ENCODE measurements around the gene VGLL3. TPM values are rescaled to one million over a fixed set of nuclear protein-coding genes. Genes with fewer than 3 reads are reported as not detected.

Gene VGLL3
- polyA plus RNA-seq, 1 experiment = 27.2 TPM

DNA sequence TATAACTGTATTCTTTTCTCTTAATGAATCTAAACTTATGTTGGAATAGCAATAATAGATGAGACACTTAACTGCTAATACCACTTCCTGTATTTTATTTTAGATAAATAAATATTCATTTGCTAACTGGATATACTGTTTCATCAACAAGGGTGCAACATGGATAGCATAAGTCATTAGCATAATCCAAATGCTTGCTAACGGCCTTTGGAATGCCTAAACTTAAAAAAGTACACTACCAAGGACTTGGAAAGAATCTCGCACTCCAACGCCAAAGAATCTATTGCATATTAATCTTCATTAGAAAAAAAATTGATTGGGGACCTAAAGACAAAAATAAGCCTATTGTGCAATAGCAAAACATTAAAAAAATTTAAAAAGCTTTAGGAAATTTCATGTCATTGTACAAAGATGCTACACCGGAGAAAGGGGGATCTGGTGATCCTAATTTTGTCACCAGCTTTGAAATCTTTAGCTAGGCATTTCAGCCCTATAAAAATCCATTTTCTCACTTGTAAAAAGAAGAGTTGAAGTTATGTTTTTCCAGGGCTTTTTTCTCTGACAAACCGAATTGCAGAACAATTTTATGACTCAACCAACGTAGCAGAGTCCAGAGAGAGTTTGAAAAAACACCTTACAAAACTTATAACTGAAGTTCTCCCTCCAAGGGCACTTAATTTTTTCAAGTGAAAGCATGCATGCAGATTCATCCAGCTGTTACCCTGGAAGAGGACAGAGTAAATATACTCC is 4.1 kb downstream of the VGLL3 start:
- TF ChIP-seq, protein P1, sequence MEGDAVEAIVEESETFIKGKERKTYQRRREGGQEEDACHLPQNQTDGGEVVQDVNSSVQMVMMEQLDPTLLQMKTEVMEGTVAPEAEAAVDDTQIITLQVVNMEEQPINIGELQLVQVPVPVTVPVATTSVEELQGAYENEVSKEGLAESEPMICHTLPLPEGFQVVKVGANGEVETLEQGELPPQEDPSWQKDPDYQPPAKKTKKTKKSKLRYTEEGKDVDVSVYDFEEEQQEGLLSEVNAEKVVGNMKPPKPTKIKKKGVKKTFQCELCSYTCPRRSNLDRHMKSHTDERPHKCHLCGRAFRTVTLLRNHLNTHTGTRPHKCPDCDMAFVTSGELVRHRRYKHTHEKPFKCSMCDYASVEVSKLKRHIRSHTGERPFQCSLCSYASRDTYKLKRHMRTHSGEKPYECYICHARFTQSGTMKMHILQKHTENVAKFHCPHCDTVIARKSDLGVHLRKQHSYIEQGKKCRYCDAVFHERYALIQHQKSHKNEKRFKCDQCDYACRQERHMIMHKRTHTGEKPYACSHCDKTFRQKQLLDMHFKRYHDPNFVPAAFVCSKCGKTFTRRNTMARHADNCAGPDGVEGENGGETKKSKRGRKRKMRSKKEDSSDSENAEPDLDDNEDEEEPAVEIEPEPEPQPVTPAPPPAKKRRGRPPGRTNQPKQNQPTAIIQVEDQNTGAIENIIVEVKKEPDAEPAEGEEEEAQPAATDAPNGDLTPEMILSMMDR (IDR thresholded peaks at IDR 0.05; ENCODE audit: low read depth, low read length) = no peak
- Histone ChIP-seq H3K4me3 (ENCODE audit: low read depth, low read length) (peak overlapping the region; percentile 94), H3K9me3 (ENCODE audit: control insufficient read depth, insufficient read depth, low read length) (no peaks in the 10 kb centered on the region), H3K27me3 (ENCODE audit: control insufficient read depth, insufficient read depth, low read length) (no peaks in the 10 kb centered on the region), H3K27ac (ENCODE audit: low read depth, low read length) (no peak overlapping the region)
- DNase-seq (ENCODE audit: low read depth, low spot score) = no peak
- ChIA-PET POLR2A (interaction anchor here (2.8 kb wide), 1 partner anchor 49 kb away, joined by 10 read pairs; no protein-coding TSS in a partner anchor), CTCF (interaction anchor here (0.7 to 1.0 kb wide), 2 partner anchors 96 to 201 kb away, joined by 3 to 6 read pairs; no protein-coding TSS in a partner anchor)

DNA sequence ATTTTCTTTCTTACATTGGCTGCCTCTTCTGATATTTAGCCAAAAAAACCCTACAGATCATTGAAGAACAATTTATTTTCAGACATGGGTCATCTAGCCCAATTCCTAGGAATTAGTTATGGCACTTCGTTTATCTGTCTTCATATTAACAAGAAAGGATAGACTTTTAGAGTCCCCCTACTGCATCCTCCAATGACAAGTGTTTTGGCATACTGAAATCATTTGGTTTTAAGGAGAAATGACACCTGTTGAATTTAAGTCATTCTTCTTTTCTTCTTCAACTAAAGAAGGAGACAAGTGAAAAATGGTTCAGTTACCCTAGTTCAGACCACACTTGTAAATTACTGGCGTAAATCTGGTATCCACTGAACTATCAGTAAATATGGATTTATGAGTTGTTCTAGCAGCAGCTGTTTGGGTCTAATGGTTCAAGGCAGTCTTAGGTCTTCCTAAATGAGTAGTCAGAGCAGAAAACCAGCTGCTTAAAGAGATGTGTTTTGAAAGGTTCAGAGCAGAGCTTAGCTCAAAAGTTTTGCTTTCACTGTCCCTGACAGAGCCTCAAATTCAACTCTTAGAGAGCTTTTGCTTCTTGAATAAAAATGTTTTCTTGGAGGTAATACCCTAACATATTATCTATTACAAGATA is 5.6 kb downstream of the VGLL3 start:
- no peaks in the 10 kb centered on the region for H3K9me3 ChIP-seq (ENCODE audit: control insufficient read depth, insufficient read depth, low read length)
- CTCF ChIA-PET = interaction anchor here (0.9 to 1.2 kb wide), 2 partner anchors 199 to 212 kb away, joined by 3 read pairs; no protein-coding TSS in a partner anchor
- no peaks in the 10 kb centered on the region for H3K27me3 ChIP-seq (ENCODE audit: control insufficient read depth, insufficient read depth, low read length)
- TF ChIP-seq, protein P1 (IDR thresholded peaks at IDR 0.05; ENCODE audit: low read depth, low read length) = no peak
- H3K4me3 ChIP-seq (ENCODE audit: low read depth, low read length) = peak overlapping the region; percentile 4; the same call in 1 of the 2 replicates
- H3K27ac ChIP-seq (ENCODE audit: low read depth, low read length) = peak overlapping the region; percentile 0
- no peak for DNase-seq (ENCODE audit: low read depth, low spot score)
- POLR2A ChIA-PET = interaction anchor here (2.8 kb wide), 1 partner anchor 47 kb away, joined by 10 read pairs; no protein-coding TSS in a partner anchor

DNA sequence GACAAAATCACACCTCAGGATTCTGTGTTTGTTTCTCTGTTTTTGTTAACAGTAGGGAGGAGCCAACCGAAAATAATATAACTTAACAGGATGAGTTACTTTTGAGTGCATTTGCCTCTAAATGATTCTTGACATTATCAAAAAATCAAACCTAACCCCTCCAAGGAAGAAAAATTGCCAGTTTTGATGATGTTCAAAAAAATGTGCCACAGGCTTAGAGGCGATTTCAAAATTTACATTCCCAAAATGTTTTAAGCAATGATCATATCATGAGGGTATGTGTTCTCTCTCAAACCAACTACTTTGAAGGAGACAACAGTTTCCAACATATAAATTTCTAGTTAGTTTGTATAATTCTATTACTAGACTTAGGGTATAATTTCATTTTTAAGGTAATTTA is 6.7 kb downstream of the VGLL3 start:
- POLR2A ChIA-PET = interaction anchor here (2.8 kb wide), 1 partner anchor 46 kb away, joined by 10 read pairs; no protein-coding TSS in a partner anchor
- no peak overlapping the region for H3K4me3 ChIP-seq (ENCODE audit: low read depth, low read length)
- no peaks in the 10 kb centered on the region for H3K9me3 ChIP-seq (ENCODE audit: control insufficient read depth, insufficient read depth, low read length)
- TF ChIP-seq, protein P1 (IDR thresholded peaks at IDR 0.05; ENCODE audit: low read depth, low read length) = no peak
- CTCF ChIA-PET = no interaction called here
- H3K27me3 ChIP-seq (ENCODE audit: control insufficient read depth, insufficient read depth, low read length) = no peaks in the 10 kb centered on the region
- H3K27ac ChIP-seq (ENCODE audit: low read depth, low read length) = no peak overlapping the region
- no peak for DNase-seq (ENCODE audit: low read depth, low spot score)

DNA sequence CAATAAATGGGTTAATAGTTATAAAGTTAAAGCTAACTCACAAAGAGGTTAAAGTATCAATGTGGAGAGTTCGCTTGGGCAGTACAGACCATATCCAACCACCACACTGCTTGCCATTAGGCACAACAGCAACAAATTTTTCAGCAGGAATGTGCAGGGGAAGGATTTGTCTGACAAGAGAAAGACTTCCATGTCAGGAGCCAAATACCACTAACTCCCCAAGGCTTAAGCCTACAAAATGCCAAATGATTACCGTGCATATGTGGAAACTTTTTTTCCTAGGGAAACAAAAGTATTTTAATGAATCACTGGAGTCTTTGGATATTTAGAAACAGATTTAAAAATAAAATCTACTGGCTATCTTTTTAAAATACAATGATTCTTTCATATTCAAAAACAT is 8.1 kb downstream of the VGLL3 start:
- TF ChIP-seq, protein P1 (IDR thresholded peaks at IDR 0.05; ENCODE audit: low read depth, low read length) = no peak
- H3K27ac ChIP-seq (ENCODE audit: low read depth, low read length) = no peak overlapping the region
- DNase-seq (ENCODE audit: low read depth, low spot score) = no peak
- H3K9me3 ChIP-seq (ENCODE audit: control insufficient read depth, insufficient read depth, low read length) = no peaks in the 10 kb centered on the region
- CTCF ChIA-PET = no interaction called here
- no peak overlapping the region; the same call in 1 of the 2 replicates for H3K4me3 ChIP-seq (ENCODE audit: low read depth, low read length)
- no peaks in the 10 kb centered on the region for H3K27me3 ChIP-seq (ENCODE audit: control insufficient read depth, insufficient read depth, low read length)
- POLR2A ChIA-PET = no interaction called here

DNA sequence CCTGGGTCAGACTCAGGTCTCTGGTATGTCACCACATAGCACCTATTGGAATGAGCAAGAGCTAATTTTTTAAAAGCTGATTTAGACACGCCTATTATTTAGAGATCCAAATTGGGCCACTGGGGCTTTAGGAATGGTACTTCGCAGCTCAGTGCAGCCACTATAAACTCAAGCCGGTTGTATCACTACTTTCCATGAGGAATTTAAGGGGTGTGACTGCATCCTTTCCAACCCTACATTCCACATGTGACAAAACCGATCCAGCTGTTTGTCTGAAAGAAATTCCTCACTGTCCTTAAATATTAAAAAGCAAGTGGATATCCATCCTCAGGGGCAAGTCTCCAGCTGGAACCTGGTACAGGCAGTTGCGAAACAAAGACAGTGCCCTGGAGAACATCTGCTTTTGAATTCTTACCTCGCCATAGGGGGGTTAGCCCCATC is 12.8 kb downstream of the VGLL3 start:
- DNase-seq (ENCODE audit: low read depth, low spot score) = no peak
- Histone ChIP-seq H3K27me3 (ENCODE audit: control insufficient read depth, insufficient read depth, low read length) (no peaks in the 10 kb centered on the region), H3K4me3 (ENCODE audit: low read depth, low read length) (no peak overlapping the region), H3K27ac (ENCODE audit: low read depth, low read length) (no peak overlapping the region), H3K9me3 (ENCODE audit: control insufficient read depth, insufficient read depth, low read length) (no peaks in the 10 kb centered on the region)
- ChIA-PET POLR2A (interaction anchor here (1.1 to 1.4 kb wide), 3 partner anchors 11 to 41 kb away, joined by 3 to 8 read pairs (median 5); partner anchors contain the start of gene VGLL3), CTCF (no interaction called here)
- TF ChIP-seq, protein P1 (IDR thresholded peaks at IDR 0.05; ENCODE audit: low read depth, low read length) = no peak

Measured in AG04450 (cell line).